Thymus (tissue), 11 donors: Measurements from ENCODE around the gene MOG. TPM values are rescaled to one million over a fixed set of nuclear protein-coding genes. Genes with fewer than 3 reads are reported as not detected.

ENCODE experiments used
- DNase-seq, 9 donors: peaks; one replicate each; pipeline ENCODE4 v3.0.0-alpha.2; 2013; ENCODE audit warnings: low spot score in 9 of 9, low read depth in 6 of 9, missing footprints in 1 of 9
- H3K27ac ChIP-seq, 2 donors: one replicate each; pipeline ENCODE4 v1.5.1; 2013; ENCODE audit warnings: control low read depth in 1 of 2, low read depth in 1 of 2, low read length in 1 of 2, mild to moderate bottlenecking in 1 of 2, moderate library complexity in 1 of 2
- H3K27me3 ChIP-seq, 2 donors: one replicate each; pipeline ENCODE4 v1.5.1; 2013; ENCODE audit warnings: low read length in 1 of 2; ENCODE audit not compliant: control insufficient read depth in 2 of 2, insufficient read depth in 1 of 2
- H3K36me3 ChIP-seq, 2 donors: one replicate each; pipeline ENCODE4 v1.5.1; 2013; ENCODE audit warnings: low read length in 1 of 2, mild to moderate bottlenecking in 1 of 2, moderate library complexity in 1 of 2; ENCODE audit not compliant: control insufficient read depth in 2 of 2, insufficient read depth in 2 of 2
- H3K4me1 ChIP-seq, 2 donors: one replicate each; pipeline ENCODE4 v1.5.1; 2013; ENCODE audit warnings: low read length in 2 of 2; ENCODE audit not compliant: control insufficient read depth in 2 of 2, insufficient read depth in 2 of 2
- H3K4me3 ChIP-seq, 2 donors: one replicate each; pipeline ENCODE4 v1.5.1; 2013; ENCODE audit warnings: low read length in 2 of 2, control low read depth in 1 of 2, mild to moderate bottlenecking in 1 of 2
- H3K9me3 ChIP-seq, 2 donors: one replicate each; pipeline ENCODE4 v1.5.1; 2013; ENCODE audit warnings: low read length in 1 of 2, mild to moderate bottlenecking in 1 of 2; ENCODE audit not compliant: control insufficient read depth in 2 of 2, insufficient read depth in 1 of 2
- WGBS: extraction: QIAGEN DNeasy Blood & Tissue Kit; methylation state at CpG from one replicate; pipeline ENCODE4 v1.1.7; 2013; 5-methylcytosine and 5-hydroxymethylcytosine counted together
- polyA plus RNA-seq: library from polyadenylated mRNA; stranded (reverse); fragments of 200-250 nt; gene quantifications from one replicate; pipeline ENCODE4 v1.2.3, GENCODE V29; 2013
- total RNA-seq: library from RNA; stranded (reverse); fragments of 120-200 nt; gene quantifications from one replicate; pipeline ENCODE4 v1.2.4, GENCODE V29; 2013
- donor health status: healthy.

The MOG gene
- total and polyA plus RNA-seq, 2 donors, result 0.11 TPM; not detected in 1

- DNase-seq, result no peak
Observed at GRCh38 chr6:29626948-29627754, 29.7 kb upstream of the MOG start.

GRCh38 chr6:29627755-29628418 is 29.0 kb upstream of the MOG start:
- 2% methylated on average over 51 of the region's 51 CpGs for WGBS
- no peak overlapping the region for H3K27ac ChIP-seq
- peak in 2 of 9 donors; percentile 8 to 25 for DNase-seq
- no peaks in the 10 kb centered on the region for H3K36me3 ChIP-seq
- no peaks in the 10 kb centered on the region for H3K9me3 ChIP-seq
- peak overlapping the region; percentile 37 to 60 for H3K4me3 ChIP-seq
- H3K27me3 ChIP-seq, result peaks cover 32 to 95% of the 10 kb centered on the region in 2 donors
- H3K4me1 ChIP-seq, result peaks cover 6 to 14% of the 10 kb centered on the region in 2 donors

More at GRCh38 chr6:29626948-29627754, 29.7 kb upstream of the MOG start:
- H3K27me3 ChIP-seq, result peaks cover 32 to 88% of the 10 kb centered on the region in 2 donors
- H3K9me3 ChIP-seq, result no peaks in the 10 kb centered on the region
- no peaks in the 10 kb centered on the region for H3K36me3 ChIP-seq
- peak overlapping the region; percentile 26 to 60 for H3K4me3 ChIP-seq
- H3K4me1 ChIP-seq, result peaks cover 5 to 12% of the 10 kb centered on the region in 2 donors
- no peak overlapping the region for H3K27ac ChIP-seq
- 37% methylated on average over 31 of the region's 31 CpGs for WGBS

- H3K9me3 ChIP-seq, result no peaks in the 10 kb centered on the region
- H3K27me3 ChIP-seq, result peaks cover 35 to 97% of the 10 kb centered on the region in 2 donors
- peaks cover 6 to 16% of the 10 kb centered on the region in 2 donors for H3K4me1 ChIP-seq
- WGBS, result 2% methylated on average over 32 of the region's 32 CpGs
- no peaks in the 10 kb centered on the region for H3K36me3 ChIP-seq
- no peak overlapping the region for H3K27ac ChIP-seq
- DNase-seq, result peak in 2 of 9 donors; percentile 28 to 32
- peak overlapping the region; percentile 37 to 60 for H3K4me3 ChIP-seq
Observed at GRCh38 chr6:29628419-29629281, 28.2 kb upstream of the MOG start.

DNA sequence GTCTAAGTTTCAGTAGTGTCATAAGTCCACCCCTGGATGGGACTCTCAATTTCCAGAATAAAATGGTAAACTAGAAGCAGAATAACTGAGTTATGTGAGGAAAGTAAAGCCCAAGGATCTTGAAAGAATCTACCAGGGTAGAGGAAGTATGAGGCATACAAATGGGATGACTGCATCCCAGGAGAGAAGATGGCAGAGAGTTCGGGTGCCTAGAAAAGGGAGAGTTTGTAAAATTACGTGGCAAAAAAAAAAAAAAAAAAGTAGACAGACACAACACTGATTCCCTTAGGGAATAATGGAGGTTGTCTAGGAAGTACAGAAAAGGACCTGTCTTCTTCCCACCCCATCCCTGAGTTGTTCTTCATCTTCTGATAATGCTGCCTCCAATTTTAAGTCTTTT is 27.3 kb upstream of the MOG start:
- no peaks in the 10 kb centered on the region for H3K9me3 ChIP-seq
- WGBS, result 93% methylated on average over 2 of the region's 2 CpGs
- peaks cover 35 to 98% of the 10 kb centered on the region in 2 donors for H3K27me3 ChIP-seq
- H3K4me1 ChIP-seq, result peaks cover 6 to 16% of the 10 kb centered on the region in 2 donors
- H3K4me3 ChIP-seq, result no peak overlapping the region
- no peaks in the 10 kb centered on the region for H3K36me3 ChIP-seq
- H3K27ac ChIP-seq, result no peak overlapping the region
- no peak for DNase-seq

DNA sequence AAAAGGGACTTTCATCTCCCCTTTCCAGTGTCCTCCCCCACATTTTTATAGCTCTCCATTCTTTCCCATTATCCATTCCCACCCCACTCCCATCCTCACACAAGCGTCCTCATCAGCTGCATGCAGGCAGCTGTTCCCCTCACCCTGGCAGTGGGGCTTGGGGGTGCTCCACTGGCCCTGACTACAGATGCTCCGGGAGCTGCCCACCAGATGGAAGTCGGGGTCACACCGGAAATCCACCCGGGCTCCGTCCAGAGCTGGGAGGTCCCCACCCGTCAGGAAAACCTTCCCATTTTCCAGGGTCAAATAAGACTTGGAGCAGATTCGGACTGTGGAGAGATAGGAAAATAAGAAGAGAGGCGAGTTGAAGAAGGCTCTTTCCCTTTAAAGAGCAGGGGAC is 26.6 kb upstream of the MOG start:
- 96% methylated on average over 9 of the region's 9 CpGs for WGBS
- Histone ChIP-seq H3K4me3 (no peak overlapping the region), H3K9me3 (no peaks in the 10 kb centered on the region), H3K4me1 (peaks cover 6 to 16% of the 10 kb centered on the region in 2 donors), H3K36me3 (no peaks in the 10 kb centered on the region), H3K27me3 (peaks cover 35 to 95% of the 10 kb centered on the region in 2 donors), H3K27ac (no peak overlapping the region)
- no peak for DNase-seq

DNA sequence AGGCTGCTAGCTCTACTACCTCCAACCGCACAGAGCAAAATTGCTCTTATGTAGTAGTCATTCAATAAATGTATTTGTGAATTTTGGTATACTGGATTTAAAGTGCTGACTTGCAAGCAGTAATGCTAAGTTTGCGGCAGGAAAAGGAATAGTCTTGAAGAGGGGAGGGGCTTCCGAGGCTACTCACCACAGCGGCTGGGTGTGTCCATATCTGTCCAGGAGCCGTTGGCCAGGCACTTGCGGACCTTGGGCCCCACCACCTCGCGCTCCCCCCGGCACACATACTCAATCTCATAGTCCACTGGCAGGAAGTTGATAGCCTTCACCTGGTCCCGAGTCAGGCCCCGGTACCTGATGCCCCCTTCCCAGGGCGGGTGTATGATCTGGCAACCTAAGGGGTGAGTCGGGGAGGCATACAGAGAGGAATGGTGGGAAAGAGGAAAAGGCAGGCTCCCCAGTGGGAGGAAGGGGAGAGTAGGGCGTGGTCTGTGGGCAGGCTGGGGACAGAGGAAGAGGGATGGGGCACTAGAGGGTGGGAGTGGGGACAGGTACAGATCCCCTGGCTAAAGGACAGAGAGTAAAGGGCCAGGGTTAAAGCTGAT is 25.6 kb upstream of the MOG start:
- no peaks in the 10 kb centered on the region for H3K9me3 ChIP-seq
- H3K27me3 ChIP-seq, result peaks cover 29 to 88% of the 10 kb centered on the region in 2 donors
- 81% methylated on average over 14 of the region's 14 CpGs for WGBS
- no peak for DNase-seq
- no peak overlapping the region for H3K4me3 ChIP-seq
- no peaks in the 10 kb centered on the region for H3K36me3 ChIP-seq
- peaks cover 6 to 16% of the 10 kb centered on the region in 2 donors for H3K4me1 ChIP-seq
- H3K27ac ChIP-seq, result no peak overlapping the region

DNA sequence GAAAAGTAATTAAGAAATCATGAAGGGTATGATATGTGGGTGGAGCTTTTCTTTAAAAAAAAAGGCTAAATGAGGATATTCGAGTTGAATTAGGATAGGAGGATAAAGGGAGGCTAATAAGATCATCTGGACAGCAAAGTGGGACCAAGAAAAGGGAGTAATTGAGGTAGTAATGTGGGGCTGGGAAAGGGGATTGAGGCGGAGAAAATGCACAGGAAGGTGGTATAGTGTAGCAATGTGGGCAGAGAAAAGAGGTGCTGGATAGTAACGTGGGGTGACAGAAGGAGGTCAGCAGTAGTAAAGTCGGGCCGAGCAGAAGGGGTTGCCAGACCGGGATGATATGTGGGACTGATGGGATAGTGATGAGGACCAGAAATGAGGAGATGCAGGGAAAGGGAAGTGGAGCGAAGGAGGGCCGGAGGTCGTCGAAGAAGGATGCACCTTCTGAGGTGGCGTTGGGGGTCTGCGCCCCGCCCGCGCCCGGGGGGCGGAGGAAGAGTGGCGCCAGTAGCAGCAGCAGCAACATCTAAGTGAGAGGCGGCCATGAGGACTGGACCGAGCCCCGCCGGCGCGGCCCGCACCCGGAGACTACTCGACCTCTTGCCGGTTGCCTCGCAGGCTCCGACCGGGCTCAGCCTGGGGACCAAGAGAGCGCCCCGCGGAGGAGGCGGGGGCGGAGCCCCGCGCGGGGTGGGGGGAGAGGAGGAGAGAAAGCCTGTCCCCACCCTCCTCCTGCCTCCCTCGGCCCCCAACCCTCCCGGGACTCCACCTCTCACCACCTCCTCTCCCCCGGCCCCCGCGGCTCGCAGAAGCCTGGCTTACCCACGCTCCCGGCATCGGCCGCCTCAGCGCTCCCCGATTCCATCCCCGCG is 24.8 kb upstream of the MOG start:
- Histone ChIP-seq H3K36me3 (no peaks in the 10 kb centered on the region), H3K27me3 (peaks cover 28 to 83% of the 10 kb centered on the region in 2 donors), H3K4me1 (peaks cover 6 to 16% of the 10 kb centered on the region in 2 donors), H3K27ac (no peak overlapping the region), H3K9me3 (no peaks in the 10 kb centered on the region), H3K4me3 (peak overlapping the region; percentile 43 to 81)
- WGBS, result 6% methylated on average over 49 of the region's 53 CpGs
- peak in 3 of 9 donors; percentile 12 to 31 (median 27) for DNase-seq
